Peyer's patch (tissue), 4 donors: ENCODE results near the gene FCER2.

ENCODE experiments used
- CTCF ChIP-seq, 6 experiments: fragments of 450-650 bp in 4 of 6; fragments of 200-600 bp in 2 of 6; sonication (generic) in 1 of 6; IDR thresholded peaks; one replicate each; pipeline ENCODE4 v1.5.1; 2017 to 2019; ENCODE audit warnings: antibody characterized with exemption in 6 of 6, mild to moderate bottlenecking in 3 of 6, moderate library complexity in 1 of 6
- POLR2A ChIP-seq, 2 donors: fragments of 450-650 bp; IDR thresholded peaks; one replicate each; pipeline ENCODE4 v1.5.1; 2017; ENCODE audit warnings: antibody characterized with exemption in 2 of 2, mild to moderate bottlenecking in 2 of 2, moderate library complexity in 2 of 2

- TF ChIP-seq CTCF (IDR thresholded peaks at IDR 0.05): no peak
- TF ChIP-seq POLR2A (IDR thresholded peaks at IDR 0.05): no peak
These were observed 9.4 kb downstream of the FCER2 start for GRCh38 chr19:7692417-7693088.
